Stimulated activated naive CD8-positive, alpha-beta T cell treated with anti-CD3 and anti-CD28 coated beads, Interleukin-15, Interleukin-2, amounts not matched to agents 100 ng/mL and 50 ng/mL, for 24 hours (primary cell): ENCODE measurements around the gene ETNK1.

ENCODE experiments used
- H3K27ac Mint-ChIP-seq: one replicate; pipeline ENCODE4 v1.8.0; 2021; ENCODE audit warnings: mild to moderate bottlenecking, mixed read lengths
- H3K27me3 Mint-ChIP-seq: one replicate; pipeline ENCODE4 v1.8.0; 2021; ENCODE audit warnings: mixed read lengths
- H3K36me3 Mint-ChIP-seq: one replicate; pipeline ENCODE4 v1.8.0; 2021; ENCODE audit warnings: low read depth, mixed read lengths
- H3K4me1 Mint-ChIP-seq: one replicate; pipeline ENCODE4 v1.8.0; 2021; ENCODE audit warnings: low read depth, mixed read lengths
- H3K4me3 Mint-ChIP-seq: one replicate; pipeline ENCODE4 v1.8.0; 2021; ENCODE audit warnings: mild to moderate bottlenecking, mixed read lengths
- H3K9me3 Mint-ChIP-seq: one replicate; pipeline ENCODE4 v1.8.0; 2021; ENCODE audit warnings: mixed read lengths

ETNK1 gene

GRCh38 chr12:22729957-22730443, 105.0 kb downstream of the ETNK1 start:
- Mint-ChIP-seq H3K27ac (no peak overlapping the region), H3K4me1 (no peaks in the 10 kb centered on the region), H3K27me3 (no peaks in the 10 kb centered on the region), H3K36me3 (no peaks in the 10 kb centered on the region), H3K9me3 (no peaks in the 10 kb centered on the region), H3K4me3 (no peak overlapping the region)

GRCh38 chr12:22731236-22731635, 106.3 kb downstream of the ETNK1 start:
- no peaks in the 10 kb centered on the region for H3K27me3 Mint-ChIP-seq
- no peaks in the 10 kb centered on the region for H3K36me3 Mint-ChIP-seq
- H3K27ac Mint-ChIP-seq: no peak overlapping the region
- no peaks in the 10 kb centered on the region for H3K9me3 Mint-ChIP-seq
- no peaks in the 10 kb centered on the region for H3K4me1 Mint-ChIP-seq
- H3K4me3 Mint-ChIP-seq: no peak overlapping the region

- H3K4me3 Mint-ChIP-seq: no peak overlapping the region
- no peaks in the 10 kb centered on the region for H3K36me3 Mint-ChIP-seq
- no peaks in the 10 kb centered on the region for H3K4me1 Mint-ChIP-seq
- no peaks in the 10 kb centered on the region for H3K9me3 Mint-ChIP-seq
- no peak overlapping the region for H3K27ac Mint-ChIP-seq
- H3K27me3 Mint-ChIP-seq: no peaks in the 10 kb centered on the region
Observed at GRCh38 chr12:22733756-22734155, 108.8 kb downstream of the ETNK1 start.

- Mint-ChIP-seq H3K36me3 (no peaks in the 10 kb centered on the region), H3K4me3 (no peak overlapping the region), H3K4me1 (no peaks in the 10 kb centered on the region), H3K27me3 (no peaks in the 10 kb centered on the region), H3K9me3 (no peaks in the 10 kb centered on the region), H3K27ac (no peak overlapping the region)
Observed at GRCh38 chr12:22738945-22739344, 114.0 kb downstream of the ETNK1 start.
